Activated gamma-delta T cell treated with anti-CD3 and anti-CD28 coated beads, Interleukin-2, amount 50 U/mL, for 16 hours (primary cell): Measurements from ENCODE around the gene PRKG2.
"Not testable (repeated sequence)": the region's sequence is repeated elsewhere in the genome, so short reads cannot be mapped to it uniquely, and the experiment has no call there.

Experiments used
- DNase-seq: peaks from one replicate; pipeline ENCODE4 v3.0.0-alpha.2; 2020; ENCODE audit warnings: low read depth

PRKG2 gene, protein sequence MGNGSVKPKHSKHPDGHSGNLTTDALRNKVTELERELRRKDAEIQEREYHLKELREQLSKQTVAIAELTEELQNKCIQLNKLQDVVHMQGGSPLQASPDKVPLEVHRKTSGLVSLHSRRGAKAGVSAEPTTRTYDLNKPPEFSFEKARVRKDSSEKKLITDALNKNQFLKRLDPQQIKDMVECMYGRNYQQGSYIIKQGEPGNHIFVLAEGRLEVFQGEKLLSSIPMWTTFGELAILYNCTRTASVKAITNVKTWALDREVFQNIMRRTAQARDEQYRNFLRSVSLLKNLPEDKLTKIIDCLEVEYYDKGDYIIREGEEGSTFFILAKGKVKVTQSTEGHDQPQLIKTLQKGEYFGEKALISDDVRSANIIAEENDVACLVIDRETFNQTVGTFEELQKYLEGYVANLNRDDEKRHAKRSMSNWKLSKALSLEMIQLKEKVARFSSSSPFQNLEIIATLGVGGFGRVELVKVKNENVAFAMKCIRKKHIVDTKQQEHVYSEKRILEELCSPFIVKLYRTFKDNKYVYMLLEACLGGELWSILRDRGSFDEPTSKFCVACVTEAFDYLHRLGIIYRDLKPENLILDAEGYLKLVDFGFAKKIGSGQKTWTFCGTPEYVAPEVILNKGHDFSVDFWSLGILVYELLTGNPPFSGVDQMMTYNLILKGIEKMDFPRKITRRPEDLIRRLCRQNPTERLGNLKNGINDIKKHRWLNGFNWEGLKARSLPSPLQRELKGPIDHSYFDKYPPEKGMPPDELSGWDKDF

DNA sequence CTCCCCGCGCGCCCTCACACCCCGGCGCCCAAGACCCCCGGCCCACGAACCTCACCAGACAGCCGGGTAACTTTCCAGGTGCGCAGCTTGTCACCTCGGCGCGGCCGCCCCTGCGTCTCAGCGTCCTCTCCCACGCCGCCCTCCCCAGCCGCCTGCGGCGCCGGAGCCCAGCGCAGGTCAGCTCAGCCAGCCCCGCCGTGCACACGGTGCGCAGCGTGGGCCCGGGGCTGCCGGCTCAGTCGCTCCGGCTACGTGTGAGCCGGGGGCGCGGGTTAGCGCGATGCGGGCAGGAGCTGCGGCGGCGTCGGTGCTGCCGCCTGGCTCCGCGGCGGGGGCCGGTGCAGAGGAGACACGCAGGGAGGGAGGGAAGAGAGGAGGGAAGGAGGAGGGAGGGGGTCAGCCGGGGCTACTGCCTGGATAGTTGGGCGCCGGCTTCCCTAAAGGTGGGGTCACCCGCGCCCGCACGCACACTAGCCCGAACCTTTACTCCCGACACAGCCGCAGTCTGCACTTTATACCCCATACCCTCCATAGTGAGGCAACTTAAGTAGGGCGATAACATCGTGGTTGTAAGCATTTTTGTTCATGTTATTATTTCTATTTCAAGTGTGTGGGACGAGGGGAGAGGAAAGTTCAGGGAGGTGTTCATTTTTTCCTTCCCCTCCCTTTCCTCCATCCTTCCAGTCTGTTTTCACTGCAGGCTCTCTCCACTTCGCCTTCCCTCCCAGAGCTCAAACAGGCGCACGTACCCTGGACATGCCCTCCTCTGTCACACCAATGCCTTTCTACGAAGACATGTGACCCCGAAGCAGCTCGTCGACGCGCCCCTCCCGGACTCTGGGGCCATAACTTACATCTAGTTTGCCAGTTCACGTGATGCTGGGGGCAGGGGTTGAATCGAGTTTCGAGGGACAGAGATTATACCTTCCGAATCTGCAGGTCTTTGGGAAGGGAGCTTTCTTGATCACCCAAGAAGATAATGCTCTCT lies at the start of gene PRKG2:
Gene PRKG2, minus strand, starts transcription at position 342 of the 988 bp plus-strand sequence. CDS start 10,175 bp downstream, outside the sequence.
- DNase-seq = no peak

DNA sequence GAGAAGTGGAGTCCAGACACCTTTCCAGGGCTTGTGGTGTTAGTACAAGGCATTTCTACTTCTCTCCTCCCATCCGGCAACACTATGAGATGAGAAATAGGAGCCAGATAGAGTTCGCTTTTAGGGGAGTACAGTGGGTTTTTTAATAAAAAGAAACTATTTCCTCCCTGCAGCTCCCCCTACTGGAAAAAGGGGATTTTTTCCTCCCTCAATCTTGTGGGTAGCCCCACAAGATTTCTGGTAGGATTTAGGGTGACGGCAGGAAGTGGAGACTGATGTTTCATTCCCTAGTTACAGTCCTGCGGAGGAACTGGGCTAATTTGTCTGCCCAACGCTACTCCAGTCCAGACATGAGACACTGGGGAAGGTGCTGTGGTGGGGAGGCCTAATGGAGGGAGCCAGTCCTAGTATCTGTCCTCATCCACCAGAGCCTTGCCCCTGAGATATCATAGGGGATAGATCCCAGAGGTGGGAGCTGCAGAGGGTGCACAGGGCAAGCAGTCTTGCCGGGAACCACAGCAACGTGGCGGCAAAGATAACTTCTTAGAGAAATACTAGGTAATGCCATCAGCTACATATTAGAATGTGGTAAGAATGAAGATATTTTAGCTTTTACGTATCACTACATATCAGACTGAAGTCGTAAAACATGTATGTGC lies 45.5 kb upstream of the PRKG2 start:
- DNase-seq = no peak

DNA sequence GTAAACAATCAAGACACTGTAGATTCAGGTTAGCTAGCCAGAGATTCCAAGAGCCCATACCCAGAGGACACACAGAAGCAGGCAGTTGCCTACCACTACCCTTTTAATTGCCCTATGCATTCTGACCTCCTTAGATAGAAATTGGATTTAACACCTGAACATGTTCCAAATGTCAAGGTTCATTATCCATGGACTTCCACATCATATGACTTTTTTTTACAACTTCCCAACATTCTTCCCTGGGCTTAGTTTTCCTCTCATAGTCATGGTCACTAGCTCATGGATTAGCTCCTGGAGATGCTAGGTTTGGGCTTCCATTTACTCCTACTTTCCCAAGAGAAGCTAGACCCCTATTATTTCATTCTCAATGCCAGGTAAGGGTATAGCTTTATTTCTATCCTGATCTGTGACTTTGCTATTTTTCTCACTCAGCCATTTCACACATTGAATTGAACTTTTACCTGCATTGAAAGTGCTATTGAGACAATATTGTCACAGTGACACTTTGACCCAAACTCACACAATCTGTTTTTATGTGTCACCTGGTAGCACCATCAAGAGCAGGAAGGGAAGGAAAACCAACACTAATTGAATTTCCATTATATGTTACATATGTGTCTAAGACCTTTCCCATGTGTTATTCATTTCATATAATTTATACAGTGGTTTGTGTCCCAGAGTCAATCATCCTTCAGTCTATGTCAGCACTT lies 44.0 kb upstream of the PRKG2 start:
- no peak for DNase-seq

DNA sequence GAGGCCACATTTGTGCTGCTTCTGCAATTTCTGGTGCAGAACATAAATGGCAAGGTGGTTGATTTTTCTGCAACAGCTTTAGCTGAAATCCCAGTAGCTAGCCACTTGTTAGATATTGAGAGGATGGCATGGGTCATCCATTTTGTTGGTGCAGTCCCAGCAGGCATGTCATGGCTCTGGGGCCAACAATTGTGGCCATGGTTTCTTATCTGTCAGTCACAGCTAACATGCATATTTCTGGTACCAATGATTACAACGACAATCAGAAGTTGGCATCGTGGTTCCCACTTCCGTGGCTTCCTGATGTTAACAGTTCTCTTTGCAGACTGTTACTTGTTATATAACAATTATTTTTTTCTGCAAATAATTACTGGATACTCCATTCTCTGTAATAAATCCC lies 42.8 kb upstream of the PRKG2 start:
- DNase-seq = no peak

DNA sequence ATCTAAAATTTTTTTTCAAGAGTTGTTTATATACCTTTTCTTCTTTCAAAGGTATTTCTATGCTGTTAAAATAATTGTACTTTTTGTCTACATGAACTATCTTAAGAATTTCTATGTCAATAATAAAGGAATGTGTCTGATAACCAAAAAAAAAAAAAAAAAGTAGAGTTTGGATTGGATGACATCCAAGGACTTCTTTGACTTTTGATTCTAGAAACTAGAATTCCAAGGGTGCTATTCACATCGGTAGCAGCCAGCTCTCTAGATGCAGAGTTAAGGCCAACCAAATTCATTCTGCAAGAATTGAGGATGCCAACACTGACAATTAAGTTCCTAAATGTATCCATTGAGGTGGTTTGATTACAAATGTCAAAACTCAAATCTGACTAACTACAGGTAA lies 42.0 kb upstream of the PRKG2 start:
- DNase-seq = no peak

DNA sequence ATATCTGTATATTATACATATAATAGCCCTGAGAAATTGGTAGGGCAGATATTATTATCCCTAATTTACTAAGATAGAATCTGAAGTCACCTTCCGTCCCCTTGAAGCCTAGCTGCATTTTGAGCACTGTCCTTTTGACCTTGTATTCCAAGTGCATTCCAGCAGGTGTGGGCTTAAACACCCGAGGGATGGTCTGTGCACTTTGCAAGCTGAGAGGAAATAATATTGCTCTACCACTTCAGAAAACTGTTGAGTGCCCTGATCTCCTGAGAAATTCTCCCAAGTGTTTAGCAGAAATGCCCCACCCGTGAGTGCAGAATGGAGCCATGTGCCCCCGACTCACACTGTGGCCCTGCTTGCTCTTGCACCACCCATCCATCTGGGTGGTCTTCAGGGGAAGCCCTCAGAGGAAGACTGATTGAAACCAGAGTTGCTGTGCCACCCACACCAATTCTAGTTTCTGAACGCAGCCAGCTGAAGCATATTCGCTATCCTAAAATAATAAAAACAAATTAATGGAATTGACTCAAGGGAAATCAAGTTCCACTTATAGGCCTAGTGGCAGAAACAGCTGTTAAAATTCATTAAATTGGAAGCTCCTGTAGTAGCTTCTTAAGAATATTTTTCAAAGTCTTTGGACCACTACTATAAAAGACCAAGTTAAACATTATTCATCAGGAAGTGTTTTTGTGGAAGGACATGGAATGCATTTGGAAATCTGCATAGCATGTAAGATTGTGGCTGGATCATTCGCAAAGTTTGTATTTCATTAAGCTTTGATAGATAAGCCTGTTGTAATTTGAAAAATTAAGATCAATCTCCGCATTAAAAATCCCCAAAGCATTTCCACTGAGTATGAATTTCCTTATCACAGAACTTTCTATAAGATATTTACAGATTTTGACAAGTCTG lies 41.3 kb upstream of the PRKG2 start:
- DNase-seq = no peak

DNA sequence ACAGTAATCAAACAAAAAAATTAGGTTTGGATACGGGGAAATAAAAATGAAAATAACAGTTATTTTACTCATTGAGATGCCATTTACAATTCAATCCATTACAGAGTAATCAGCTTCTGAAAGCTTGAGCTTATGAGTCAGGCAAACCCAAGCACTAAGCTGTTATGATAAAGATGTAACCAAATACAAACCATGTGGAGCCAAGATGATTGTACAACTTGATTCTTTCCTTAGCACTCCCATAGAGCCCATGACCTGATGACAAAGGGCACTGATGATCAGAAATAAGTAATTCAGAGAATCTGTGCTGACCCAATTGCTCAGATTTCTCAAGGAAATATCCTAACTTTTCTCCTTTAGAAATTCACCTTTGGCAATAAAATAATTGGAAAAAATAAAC lies 40.5 kb upstream of the PRKG2 start:
- DNase-seq = no peak

DNA sequence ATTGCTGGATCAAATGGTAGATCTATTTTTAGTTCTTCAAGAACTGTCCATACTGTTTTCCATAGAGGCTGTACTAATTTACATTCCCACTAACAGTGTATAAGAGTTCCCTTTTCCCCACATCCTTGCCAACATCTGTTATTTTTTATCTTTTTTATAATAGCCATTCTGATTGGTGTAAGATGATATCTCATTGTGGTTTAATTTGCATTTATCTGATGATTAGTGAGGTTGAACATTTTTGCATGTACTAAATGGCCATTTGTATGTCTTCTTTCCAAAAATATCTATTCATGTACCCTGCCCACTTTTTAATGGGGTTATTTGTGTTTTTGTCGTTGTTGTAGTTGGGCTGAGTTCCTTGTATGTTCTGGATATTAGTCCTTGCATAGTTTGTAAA lies 35.4 kb upstream of the PRKG2 start:
- no peak for DNase-seq

DNA sequence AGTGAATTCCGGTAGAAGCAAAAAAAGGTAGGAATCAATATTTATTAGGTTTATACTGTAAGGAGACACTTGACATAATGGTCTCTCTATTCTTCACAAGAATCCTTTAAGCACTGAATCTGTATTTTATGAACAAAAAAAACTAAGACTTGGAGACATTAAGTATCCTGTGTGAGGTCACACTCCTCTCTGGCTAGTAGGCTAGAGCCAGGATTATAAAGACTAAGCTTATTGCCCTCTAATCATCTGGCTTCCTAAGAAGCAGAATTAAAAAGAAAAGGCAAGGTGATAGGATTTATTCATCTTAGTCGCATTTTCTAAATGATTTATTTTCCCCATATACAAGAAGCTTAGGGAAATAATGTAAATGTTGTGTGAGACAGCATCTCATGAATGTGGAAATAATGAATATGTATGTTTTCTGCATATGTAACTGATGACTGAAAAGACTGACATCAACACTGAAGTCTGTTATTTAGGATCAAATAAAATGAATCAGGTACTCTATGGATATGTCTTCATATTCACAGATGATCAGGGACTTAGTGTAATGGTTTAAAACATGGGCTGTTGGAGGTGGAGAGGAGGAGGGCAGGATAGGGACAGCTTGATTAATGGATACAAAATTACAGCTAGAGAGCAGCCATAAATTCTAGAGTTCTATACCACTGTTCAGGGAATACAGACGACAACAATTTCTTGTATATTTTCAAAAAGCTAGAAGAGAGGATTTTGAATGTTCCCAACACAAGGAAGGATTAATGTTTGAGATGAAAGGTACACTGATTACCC lies 30.4 kb upstream of the PRKG2 start:
- DNase-seq = no peak

DNA sequence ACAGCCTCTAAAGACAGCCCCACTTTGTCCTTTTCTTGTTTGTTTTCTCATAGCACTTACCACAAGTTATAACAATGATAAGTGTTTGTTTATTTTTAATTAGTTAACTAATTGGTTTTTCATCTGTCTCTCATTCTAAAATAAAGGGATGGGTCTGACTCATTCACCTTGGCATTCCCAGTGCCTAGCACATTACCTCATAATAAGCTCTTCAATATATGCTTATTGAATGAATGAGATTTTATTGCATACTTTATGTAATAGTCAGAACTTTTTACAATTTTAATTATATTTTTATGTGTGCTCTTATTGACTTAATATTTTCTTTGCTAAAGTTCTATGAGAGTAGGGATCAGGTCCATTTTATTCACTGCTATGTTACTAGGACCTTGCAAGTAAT lies 22.8 kb upstream of the PRKG2 start:
- no peak for DNase-seq

DNA sequence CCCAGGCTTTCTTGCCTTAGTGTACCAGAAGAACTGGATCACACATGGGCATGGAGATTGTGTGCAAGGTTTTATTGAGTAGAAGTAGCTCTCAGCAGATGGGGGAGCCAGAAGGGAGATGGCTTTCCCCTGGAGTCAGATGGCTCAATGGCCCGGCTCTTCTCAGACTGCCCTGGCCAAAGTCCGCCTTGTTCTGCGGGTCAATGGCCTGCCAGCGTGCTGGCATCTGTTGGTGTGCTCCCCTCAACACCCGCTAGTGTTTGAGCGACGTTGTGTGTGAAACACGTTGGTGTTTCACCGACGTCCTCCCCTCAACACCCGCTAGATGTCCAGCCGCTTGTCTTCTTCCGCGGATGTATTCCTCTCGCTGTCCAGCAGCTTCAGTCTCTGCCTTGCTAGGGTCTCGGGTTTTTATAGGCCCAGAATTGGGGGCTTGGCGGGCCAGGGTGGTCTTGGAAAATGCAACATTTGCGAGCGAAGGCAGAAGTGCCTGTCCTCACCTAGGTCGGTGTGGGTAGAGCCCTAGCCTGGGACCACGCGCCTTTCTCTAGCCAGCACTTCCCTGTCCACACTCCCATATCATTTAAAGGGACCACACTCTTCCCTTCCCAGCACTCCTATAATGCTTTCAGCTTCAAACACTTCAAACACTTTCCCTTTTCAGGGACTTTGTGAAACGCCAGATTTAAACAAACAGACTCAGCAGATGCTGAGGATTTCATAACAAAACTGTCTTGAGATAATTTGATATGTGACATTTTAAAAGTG lies 21.1 kb upstream of the PRKG2 start:
- no peak for DNase-seq

DNA sequence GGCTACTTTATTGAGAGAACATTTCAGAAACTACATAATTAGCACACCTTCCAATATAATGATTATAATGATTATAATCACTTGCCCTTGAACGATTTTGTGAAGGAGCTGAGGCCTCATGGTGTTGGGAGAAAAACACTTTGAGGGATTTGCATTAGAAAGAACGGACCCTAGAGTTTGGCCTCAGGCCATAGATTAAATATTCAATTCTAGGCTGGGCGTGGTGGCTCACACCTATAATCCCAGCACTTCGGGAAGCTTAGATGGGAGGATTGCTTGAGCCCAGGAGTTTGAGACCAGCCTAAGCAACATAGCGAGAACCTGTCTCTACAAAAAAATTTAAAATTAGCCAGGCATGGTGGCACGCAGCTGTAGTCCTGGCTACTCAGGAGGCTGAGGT lies 12.9 kb upstream of the PRKG2 start:
- no peak for DNase-seq

DNA sequence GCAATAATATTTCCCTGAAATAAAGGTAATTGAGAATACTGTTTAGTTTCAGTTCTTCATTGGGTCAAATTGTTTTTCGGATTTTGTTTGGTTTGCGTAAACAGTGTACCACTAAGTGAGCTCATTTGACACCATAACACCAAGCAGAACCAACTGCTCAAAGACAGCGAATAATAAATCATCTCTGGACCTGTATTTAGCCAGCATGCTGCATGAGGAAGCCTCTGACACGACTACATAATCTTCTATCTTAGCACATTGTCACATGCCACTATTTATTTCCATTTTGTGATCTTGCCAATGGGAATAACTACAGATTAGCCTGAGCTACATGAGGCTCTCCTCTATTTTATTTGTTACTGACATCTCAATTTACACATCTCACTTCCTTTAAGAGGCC lies 12.1 kb upstream of the PRKG2 start:
- no peak for DNase-seq

DNA sequence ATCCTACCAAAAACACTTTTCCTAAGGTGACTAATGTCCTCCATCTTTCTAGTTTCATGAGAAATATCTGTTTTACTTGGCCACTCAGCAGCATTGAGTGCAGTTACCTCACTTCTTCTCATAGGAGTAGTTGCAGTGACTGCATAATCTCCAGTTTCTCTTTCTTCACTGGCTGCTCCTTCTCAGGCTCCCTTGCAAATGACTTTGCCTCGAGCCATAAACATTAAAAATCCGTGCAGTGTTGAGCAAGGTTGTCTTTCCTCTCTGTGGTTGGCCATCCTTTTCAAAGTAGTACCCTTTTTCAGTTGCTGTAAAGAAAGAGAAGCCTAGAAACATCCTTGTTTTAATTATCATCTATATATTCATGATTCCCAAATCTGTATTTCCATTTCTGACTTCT lies 10.2 kb upstream of the PRKG2 start:
- DNase-seq = no peak

DNA sequence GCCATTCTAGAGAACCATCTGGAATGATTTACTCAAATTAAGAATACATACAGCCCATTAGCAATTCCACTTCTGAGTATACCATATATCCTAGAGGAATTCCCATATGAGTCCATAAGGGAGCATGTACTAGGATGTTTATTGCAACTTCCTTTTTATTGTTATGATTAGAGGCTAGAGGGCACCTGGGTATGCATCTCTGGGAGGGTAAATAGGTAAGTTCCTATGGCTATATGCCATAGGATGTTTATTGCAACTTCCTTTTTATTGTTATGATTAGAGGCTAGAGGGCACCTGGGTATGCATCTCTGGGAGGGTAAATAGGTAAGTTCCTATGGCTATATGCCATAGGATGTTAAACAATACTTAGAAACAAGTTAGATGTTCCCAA lies 7.1 kb upstream of the PRKG2 start:
- DNase-seq = not testable (repeated sequence)

DNA sequence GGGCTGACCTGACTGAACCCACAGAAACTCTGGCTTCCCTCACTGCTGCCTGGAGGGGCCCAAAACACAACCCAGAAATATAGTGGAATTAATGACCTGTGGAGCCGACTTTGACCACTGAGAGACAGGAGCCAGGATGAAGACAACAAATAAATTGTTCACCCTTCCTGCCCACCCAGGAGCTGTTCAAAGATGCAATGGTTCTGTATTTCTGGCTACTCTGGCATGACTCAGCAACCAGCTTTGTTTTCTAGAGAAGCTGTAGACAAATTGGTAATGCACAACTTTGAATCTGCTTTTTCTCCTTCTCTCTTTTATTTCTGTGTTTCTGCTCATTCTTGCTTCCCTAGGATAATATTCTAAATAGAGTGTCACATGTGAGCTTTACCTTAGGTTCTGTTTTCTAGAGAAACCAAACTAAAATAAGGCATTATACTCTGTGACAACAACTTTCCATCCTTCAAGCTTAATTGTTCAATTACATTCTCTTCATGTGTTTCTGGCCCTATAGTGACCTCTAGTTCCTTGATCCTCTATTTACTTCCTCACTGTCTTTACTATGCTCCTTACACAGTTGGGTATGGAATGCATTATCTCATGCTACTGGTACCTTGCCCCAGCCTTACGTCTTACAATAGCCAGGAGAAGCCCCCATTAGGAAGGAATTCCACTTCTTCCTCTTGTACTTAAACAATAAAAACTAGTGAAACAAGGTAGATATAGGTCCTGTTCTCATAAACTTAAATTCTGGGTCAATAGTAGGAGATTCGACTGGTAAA lies 6.5 kb upstream of the PRKG2 start:
- DNase-seq = no peak

DNA sequence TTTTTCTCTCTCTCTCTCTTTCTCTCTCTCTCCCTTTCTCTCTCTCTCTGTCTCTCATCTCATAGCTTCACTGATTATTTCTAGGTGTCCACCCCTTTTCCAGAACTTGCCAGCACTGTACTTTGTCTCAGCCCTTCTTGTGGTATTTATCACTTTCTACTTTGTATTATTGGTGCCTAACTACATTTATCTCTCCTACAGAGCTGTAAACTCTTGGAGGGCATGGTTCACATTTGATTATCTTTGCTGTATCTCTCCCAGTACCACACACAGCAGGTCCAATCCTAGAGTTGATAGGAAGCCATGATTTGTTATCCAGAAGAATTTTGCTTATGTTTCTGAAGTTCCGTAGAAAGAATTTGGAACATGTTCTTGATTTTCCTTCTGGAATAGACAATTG lies 5.2 kb upstream of the PRKG2 start:
- no peak for DNase-seq

DNA sequence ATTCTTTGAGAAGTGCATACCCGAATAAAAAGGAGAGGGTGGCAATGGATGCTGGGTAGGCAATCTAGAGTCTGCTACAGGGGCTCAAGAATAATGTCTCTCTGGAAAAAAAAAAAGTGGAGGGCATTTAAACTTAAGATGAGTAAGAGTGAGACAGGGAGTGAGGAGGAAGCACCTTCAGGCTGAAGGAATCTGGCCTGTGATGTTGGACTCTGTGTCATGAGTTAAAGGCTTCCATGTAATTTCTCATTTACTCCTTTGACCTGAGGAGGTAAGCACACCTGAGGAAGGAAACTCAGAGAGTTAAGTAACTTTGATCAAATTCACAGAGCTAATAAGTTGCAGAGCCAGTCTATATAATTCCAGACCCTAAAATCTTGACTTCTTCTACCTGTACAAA lies 3.2 kb upstream of the PRKG2 start:
- DNase-seq = no peak
